Activated CD4-positive, alpha-beta T cell treated with anti-CD3 and anti-CD28 coated beads for 1 hour (primary cell): Measurements from ENCODE around the gene SSX7.
"Not testable (repeated sequence)": the region's sequence is repeated elsewhere in the genome, so short reads cannot be mapped to it uniquely, and the experiment has no call there.

Experiments
- DNase-seq: peaks from one replicate; pipeline ENCODE4 v3.0.0-alpha.2; 2020

SSX7 gene, protein sequence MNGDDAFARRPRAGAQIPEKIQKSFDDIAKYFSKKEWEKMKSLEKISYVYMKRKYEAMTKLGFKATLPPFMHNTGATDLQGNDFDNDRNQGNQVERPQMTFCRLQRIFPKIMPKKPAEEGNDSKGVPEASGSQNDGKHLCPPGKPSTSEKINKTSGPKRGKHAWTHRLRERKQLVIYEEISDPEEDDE

GRCh38 chrX:52654800-52655199 is at the start of gene SSX7:
TSS of gene SSX7 (minus strand) at chrX:52654900. CDS start at chrX:52653472, 1,428 bp downstream.
- not testable (repeated sequence) for DNase-seq

DNA sequence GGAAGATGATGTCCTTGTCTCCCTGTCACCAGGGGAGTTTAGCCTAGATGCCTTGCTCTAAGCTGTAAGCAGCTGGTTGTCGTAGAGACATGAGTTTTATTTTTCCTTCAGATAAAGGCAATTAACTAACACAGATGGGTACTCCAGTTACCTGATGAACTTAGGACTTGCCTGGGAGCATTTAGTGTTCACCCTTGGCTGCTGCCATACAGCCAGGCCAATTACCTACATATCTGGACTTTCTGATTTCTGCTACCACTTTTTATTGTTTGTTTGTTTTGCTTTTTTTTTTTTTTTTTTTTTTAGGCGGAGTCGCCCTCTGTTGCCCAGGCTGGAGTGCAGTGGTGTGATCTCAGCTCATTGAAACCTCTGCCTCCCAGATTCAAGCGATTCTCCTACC is 37.3 kb upstream of the SSX7 start:
- DNase-seq: not testable (repeated sequence)

- DNase-seq: not testable (repeated sequence)
These were observed 7.5 kb upstream of the SSX7 start for GRCh38 chrX:52662218-52662617.

DNA sequence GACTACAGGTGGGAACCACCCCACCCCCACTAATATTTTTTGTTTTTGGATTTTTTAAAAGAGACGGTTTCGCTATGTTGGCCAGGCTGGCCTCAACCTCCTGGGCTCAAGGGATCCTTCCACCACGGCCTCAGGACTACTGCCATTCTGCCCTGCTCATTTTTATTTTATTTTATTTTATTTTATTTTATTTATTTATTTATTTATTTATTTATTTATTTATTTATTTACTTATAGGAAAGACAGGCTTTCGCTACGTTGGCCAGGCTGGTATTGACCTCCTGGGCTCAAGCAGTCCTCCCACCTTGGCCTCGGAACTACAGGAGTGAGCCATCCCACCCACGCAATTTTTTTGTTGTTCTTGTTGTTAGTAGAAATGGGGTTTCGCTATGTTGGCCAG is 775 bp upstream of the SSX7 start:
- not testable (repeated sequence) for DNase-seq

GRCh38 chrX:52650676-52651075 is 4.0 kb downstream of the SSX7 start:
- DNase-seq: not testable (repeated sequence)

- DNase-seq: not testable (repeated sequence)
These were observed 5.7 kb downstream of the SSX7 start for GRCh38 chrX:52648956-52649355.

GRCh38 chrX:52628483-52628882 is 26.2 kb downstream of the SSX7 start:
- DNase-seq: not testable (repeated sequence)

- DNase-seq: not testable (repeated sequence)
These were observed 34.0 kb downstream of the SSX7 start for GRCh38 chrX:52620661-52621060.

DNA sequence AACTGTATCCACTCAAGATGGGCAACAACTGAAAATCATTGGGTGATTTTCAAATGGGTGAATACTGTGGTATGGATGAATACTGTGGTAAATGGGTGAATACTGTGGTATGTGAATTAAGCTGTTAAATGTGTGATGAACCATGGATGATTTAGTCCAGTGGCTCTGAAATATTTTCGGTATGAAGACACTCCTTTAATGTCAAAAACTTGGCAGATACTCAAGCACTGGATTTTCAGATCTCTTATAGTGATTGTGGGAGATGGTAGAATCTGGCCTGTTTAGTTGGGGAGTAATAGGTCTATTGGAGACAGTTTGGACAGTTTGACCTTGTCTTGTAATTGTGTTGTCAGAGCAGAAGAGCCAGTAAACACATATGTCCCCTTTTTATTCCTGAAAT is 45.7 kb downstream of the SSX7 start:
- DNase-seq: no peak

GRCh38 chrX:52603151-52603550 is 51.5 kb downstream of the SSX7 start:
- DNase-seq: not testable (repeated sequence)

- no peak for DNase-seq
These were observed 55.8 kb downstream of the SSX7 start for GRCh38 chrX:52598886-52599285.

GRCh38 chrX:52594658-52595057 is 60.0 kb downstream of the SSX7 start:
- no peak for DNase-seq
